Neuron (in vitro differentiated cells): ENCODE results near the gene SLC35A3.

Experiments used
- H2AFZ ChIP-seq: one replicate; pipeline ENCODE4 v1.6.1; 2013; ENCODE audit warnings: low read depth, mild to moderate bottlenecking, inconsistent platforms, low read length, moderate library complexity
- H3K27me3 ChIP-seq: one replicate; pipeline ENCODE4 v1.6.1; 2013; ENCODE audit warnings: low read length; ENCODE audit not compliant: insufficient read depth
- H3K36me3 ChIP-seq: one replicate; pipeline ENCODE4 v1.6.1; 2013; ENCODE audit warnings: low read length; ENCODE audit not compliant: insufficient read depth
- H3K4me1 ChIP-seq: one replicate; pipeline ENCODE4 v1.6.1; 2013; ENCODE audit warnings: low read length; ENCODE audit not compliant: insufficient read depth
- H3K4me3 ChIP-seq: 2 replicates; pipeline ENCODE4 v1.5.1; 2013; ENCODE audit warnings: mild to moderate bottlenecking, low read length, moderate library complexity
- H3K9me3 ChIP-seq: one replicate; pipeline ENCODE4 v1.6.1; 2013; ENCODE audit warnings: low read length

The SLC35A3 gene

DNA sequence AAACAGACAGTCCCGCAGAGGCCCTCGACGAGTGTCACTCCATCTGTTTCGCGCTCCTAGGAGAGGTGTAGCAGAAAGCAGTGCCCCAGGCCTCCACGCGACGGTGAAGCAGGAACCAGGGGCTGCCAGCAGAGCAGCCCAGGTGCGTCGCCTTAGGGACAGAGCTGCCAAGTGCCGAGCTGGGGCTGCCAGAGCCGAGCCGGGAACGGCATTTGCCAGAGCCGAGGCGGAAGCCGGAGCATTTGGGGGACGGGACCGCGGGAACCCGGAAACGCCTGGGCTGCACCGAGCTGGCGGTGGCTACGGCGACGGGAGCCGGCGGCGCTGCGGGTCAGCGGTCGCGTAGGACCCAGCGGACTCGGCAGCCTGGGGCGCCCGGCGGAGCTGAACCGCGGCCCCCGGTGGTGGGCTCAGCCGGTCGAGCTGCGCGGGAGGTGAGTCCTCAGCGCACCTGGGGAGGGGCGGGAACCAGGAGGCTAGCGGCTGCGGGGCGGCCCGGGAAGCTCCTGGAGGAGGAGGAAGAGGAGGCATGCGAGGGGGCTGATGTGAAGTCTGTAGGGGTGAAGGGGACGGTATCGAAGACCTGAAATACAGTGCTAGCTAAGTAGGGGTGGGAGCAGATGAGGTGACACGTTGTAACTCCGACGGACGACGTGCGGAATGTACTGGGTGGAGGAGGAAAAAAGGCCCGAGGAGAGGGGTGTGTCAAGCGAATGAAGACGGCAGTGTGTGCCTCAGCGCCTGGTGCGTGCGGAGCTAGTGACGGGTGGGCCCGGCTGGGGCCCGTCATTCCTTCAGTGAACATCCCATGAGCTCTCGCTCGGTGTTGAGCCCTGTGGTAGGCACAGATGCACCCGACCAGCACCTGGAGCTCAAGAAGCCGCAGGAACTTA lies at the start of gene SLC35A3:
Gene SLC35A3 (plus strand): TSS at position 268 of the 893 bp plus-strand sequence. CDS start 23,559 bp downstream, outside the sequence.
- no peaks in the 10 kb centered on the region for H3K27me3 ChIP-seq
- H3K9me3 ChIP-seq = no peaks in the 10 kb centered on the region
- peak within 1 kb of the TSS; percentile 83 for H2AFZ ChIP-seq
- peaks cover 3% of the 10 kb centered on the region for H3K36me3 ChIP-seq
- peak within 1 kb of the TSS; percentile 89 for H3K4me3 ChIP-seq
- peaks cover 6% of the 10 kb centered on the region for H3K4me1 ChIP-seq

DNA sequence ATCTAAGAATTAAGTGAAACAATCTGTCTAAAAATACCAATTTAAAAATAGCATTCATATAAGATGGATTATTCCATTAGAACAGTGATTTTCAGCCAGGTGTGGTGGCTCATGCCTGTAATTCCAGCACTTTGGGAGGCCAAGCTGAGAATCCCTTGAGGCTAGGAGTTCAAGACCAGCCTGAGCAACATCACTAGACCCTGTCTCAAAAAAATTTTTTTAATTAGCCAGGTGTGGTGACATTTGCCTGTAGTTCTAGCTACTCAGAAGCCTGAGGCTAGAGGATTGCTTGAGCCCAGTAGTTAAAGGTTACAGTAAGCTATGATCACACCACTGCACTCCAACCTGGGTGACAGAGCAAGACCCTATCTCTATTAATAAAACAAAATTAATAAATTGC lies 35.0 kb upstream of the SLC35A3 start:
- no peak overlapping the region for H3K4me3 ChIP-seq
- H3K36me3 ChIP-seq = no peaks in the 10 kb centered on the region
- no peaks in the 10 kb centered on the region for H3K27me3 ChIP-seq
- H3K9me3 ChIP-seq = no peaks in the 10 kb centered on the region
- no peaks in the 10 kb centered on the region for H3K4me1 ChIP-seq
- H2AFZ ChIP-seq = no peak overlapping the region

DNA sequence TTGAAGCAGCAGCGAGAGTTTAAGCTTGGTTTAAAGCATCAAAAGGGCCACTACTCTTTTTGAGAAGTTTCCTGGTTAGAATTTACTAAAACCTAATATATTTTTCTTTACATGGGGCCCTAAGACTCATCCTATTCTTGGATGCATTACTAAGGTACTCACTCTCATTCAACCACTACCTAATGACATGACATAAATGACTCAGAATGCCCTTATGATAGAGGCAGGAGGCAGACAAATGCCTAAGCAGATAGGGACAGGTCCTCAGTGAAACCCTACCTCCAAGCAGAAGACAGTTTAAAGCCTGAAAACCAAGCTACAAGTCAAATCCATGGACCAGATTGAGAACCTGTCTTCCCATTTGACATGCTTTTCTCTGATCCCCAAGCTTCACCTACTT lies 34.3 kb upstream of the SLC35A3 start:
- H3K4me3 ChIP-seq = no peak overlapping the region

DNA sequence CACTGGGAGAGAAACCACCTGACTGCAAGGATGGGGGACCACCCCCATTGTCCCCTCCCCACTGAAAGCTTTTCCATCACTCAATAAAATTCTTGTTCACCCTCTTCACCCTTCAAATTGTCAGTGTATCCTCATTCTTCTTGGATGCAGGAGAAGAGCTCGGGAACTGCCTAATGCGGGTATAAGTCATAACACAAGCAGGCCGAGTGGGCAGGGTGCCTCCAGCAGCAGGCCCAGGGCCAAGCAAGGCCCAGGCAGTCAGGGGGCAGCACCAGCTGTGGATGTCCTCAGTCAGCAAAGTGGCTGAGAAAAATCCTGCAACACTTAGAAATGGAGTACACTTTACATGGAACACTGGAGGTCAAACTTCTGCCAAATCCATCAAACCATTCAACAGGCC lies 33.7 kb upstream of the SLC35A3 start:
- Histone ChIP-seq H3K4me3 (no peak overlapping the region), H3K9me3 (no peaks in the 10 kb centered on the region), H3K36me3 (no peaks in the 10 kb centered on the region), H3K27me3 (no peaks in the 10 kb centered on the region), H2AFZ (no peak overlapping the region), H3K4me1 (no peaks in the 10 kb centered on the region)

More for the DNA sequence above, 34.3 kb upstream of the SLC35A3 start:
- no peak overlapping the region for H2AFZ ChIP-seq
- no peaks in the 10 kb centered on the region for H3K4me1 ChIP-seq
- no peaks in the 10 kb centered on the region for H3K9me3 ChIP-seq
- H3K27me3 ChIP-seq = no peaks in the 10 kb centered on the region
- no peaks in the 10 kb centered on the region for H3K36me3 ChIP-seq

DNA sequence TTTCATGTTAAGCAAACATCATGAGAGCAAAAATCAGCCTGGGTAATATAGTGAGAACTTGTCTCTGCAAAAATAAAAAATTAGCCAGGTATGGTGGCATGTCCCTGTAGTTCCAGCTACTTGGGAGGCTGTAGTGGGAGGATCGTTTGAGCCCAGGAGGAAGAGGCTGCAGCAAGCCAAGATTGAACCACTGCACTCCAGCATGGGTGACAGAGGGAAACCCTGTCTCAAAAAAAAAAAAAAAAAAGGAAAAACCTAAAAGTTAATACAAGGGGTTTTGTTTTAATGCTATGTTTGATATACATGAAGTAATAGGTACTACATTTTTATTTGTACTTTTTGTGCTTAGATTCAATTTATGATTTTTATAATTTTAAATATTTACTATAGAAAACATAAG lies 27.1 kb upstream of the SLC35A3 start:
- Histone ChIP-seq H3K4me1 (no peaks in the 10 kb centered on the region), H3K9me3 (no peaks in the 10 kb centered on the region), H3K36me3 (no peaks in the 10 kb centered on the region), H3K27me3 (peaks cover 4% of the 10 kb centered on the region), H2AFZ (no peak overlapping the region), H3K4me3 (no peak overlapping the region)

GRCh38 chr1:99943223-99943794 lies 26.5 kb upstream of the SLC35A3 start:
- Histone ChIP-seq H2AFZ (no peak overlapping the region), H3K4me1 (no peaks in the 10 kb centered on the region), H3K4me3 (no peak overlapping the region), H3K27me3 (peaks cover 4% of the 10 kb centered on the region), H3K9me3 (no peaks in the 10 kb centered on the region), H3K36me3 (no peaks in the 10 kb centered on the region)

DNA sequence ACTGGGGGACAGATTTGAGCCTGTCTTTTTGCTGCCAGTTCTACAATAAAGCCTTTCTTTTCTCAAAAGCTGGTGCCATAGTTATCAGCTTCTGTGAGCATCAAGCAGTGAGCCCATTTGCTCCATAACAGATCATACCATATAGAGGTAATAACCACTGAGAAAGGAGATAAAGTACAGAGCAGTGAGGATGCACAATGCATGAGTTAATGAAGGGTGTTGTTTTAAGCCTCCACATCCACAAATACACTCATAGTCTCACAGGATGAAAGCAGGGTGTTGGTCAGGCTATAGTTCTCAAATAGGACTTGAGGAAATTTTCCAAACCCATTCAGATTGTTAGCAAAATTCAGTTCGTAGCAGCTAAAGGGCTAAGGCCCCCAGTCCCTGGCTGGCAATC lies 25.6 kb upstream of the SLC35A3 start:
- H2AFZ ChIP-seq = no peak overlapping the region
- H3K36me3 ChIP-seq = no peaks in the 10 kb centered on the region
- H3K4me1 ChIP-seq = no peaks in the 10 kb centered on the region
- H3K4me3 ChIP-seq = no peak overlapping the region
- H3K27me3 ChIP-seq = peaks cover 4% of the 10 kb centered on the region
- no peaks in the 10 kb centered on the region for H3K9me3 ChIP-seq

GRCh38 chr1:99945174-99945573 lies 24.6 kb upstream of the SLC35A3 start:
- H2AFZ ChIP-seq = no peak overlapping the region
- no peaks in the 10 kb centered on the region for H3K36me3 ChIP-seq
- H3K4me1 ChIP-seq = no peaks in the 10 kb centered on the region
- peaks cover 4% of the 10 kb centered on the region for H3K27me3 ChIP-seq
- H3K4me3 ChIP-seq = no peak overlapping the region
- H3K9me3 ChIP-seq = no peaks in the 10 kb centered on the region

- Histone ChIP-seq H2AFZ (no peak overlapping the region), H3K4me3 (no peak overlapping the region), H3K36me3 (no peaks in the 10 kb centered on the region), H3K27me3 (peaks cover 2% of the 10 kb centered on the region), H3K9me3 (no peaks in the 10 kb centered on the region), H3K4me1 (no peaks in the 10 kb centered on the region)
Observed at GRCh38 chr1:99950486-99950885, 19.3 kb upstream of the SLC35A3 start.

DNA sequence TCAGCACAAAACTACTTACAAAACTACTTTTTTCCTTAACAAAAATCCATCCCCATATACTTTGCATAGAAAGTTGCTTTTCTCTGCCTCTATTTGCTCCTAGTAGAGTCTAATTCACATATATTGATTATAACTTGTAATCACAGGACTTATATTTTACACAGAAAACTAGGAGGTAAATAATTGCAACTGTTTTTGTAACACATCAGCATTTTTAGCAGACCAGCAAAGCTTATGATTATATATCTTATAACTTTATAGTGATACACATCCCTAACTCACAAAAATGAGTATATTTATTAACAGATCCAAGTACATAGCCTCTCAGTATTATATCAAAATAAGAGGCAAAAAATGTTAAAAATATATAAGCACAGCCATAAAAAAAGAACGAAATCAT lies 17.3 kb upstream of the SLC35A3 start:
- Histone ChIP-seq H3K36me3 (no peaks in the 10 kb centered on the region), H2AFZ (no peak overlapping the region), H3K4me1 (no peaks in the 10 kb centered on the region), H3K27me3 (no peaks in the 10 kb centered on the region), H3K4me3 (no peak overlapping the region), H3K9me3 (no peaks in the 10 kb centered on the region)

GRCh38 chr1:99955375-99955774 lies 14.4 kb upstream of the SLC35A3 start:
- Histone ChIP-seq H2AFZ (no peak overlapping the region), H3K4me1 (no peaks in the 10 kb centered on the region), H3K9me3 (no peaks in the 10 kb centered on the region), H3K4me3 (no peak overlapping the region), H3K27me3 (no peaks in the 10 kb centered on the region), H3K36me3 (no peaks in the 10 kb centered on the region)

GRCh38 chr1:99956755-99957154 lies 13.0 kb upstream of the SLC35A3 start:
- Histone ChIP-seq H3K4me1 (no peaks in the 10 kb centered on the region), H3K36me3 (no peaks in the 10 kb centered on the region), H2AFZ (no peak overlapping the region), H3K27me3 (no peaks in the 10 kb centered on the region), H3K9me3 (no peaks in the 10 kb centered on the region), H3K4me3 (no peak overlapping the region)

DNA sequence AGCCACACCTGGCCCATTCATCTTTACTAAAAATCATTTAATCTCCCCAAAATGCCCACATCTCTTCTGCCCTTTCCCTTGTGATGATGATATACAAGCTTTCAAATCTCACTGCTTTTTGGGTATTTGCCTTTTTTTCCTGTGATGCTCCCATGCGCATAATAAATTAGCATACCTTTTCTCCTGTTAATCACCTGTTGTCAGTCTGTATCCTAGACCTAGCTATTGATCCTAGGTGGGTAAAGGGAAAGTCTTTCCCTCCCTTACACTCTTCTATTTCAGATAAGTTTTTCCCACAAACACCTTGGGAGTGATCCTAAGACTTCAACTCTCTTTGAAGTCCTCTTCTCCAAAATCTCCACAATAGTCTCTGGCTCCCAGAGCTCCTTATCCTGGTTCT lies 12.0 kb upstream of the SLC35A3 start:
- H3K36me3 ChIP-seq = no peaks in the 10 kb centered on the region
- H3K4me3 ChIP-seq = no peak overlapping the region

More for the DNA sequence above, 12.0 kb upstream of the SLC35A3 start:
- Histone ChIP-seq H3K4me1 (no peaks in the 10 kb centered on the region), H2AFZ (no peak overlapping the region), H3K27me3 (no peaks in the 10 kb centered on the region), H3K9me3 (no peaks in the 10 kb centered on the region)
